Measurements from ENCODE around the gene ARHGAP26. TPM values are rescaled to one million over a fixed set of nuclear protein-coding genes. Genes with fewer than 3 reads are reported as not detected.

The ARHGAP26 gene
- total and polyA plus RNA-seq, 5 donors from 2014 or later, result 2.8 to 40.5 (median 5.4) TPM

DNA sequence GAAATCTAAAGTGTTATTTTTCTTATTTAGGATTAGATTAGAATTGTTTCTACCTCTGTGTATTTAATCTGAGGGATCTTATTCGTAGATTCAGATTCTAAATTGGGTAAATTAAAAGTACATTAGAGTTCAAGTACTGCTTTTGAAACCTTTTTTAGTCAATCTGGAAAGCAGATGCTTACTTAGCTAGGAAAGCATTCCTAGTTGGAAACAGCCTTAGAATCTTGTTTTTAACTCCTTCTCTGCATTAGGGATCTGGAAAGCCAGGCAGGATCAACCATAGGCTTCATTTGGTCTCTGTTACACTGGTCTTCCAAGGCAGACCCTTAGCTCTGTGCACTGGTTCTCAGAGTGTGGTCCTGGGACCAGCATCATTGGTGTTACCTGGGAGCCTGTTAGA is 385.9 kb downstream of the ARHGAP26 start:
- Histone ChIP-seq H3K9me3 (ENCODE audit: control insufficient read depth in 2 of 2, low read length in 2 of 2) (no peaks in the 10 kb centered on the region), H3K36me3 (ENCODE audit: control insufficient read depth, insufficient read depth, low read length) (no peaks in the 10 kb centered on the region), H3K4me3 (ENCODE audit: low read depth, low read length) (no peak overlapping the region), H3K27me3 (ENCODE audit: control insufficient read depth, insufficient read depth, low read length) (no peaks in the 10 kb centered on the region), H3K4me1 (ENCODE audit: control insufficient read depth, insufficient read depth, low read length, poor library complexity, severe bottlenecking) (no peaks in the 10 kb centered on the region), H3K27ac (ENCODE audit: insufficient read depth, low read length, poor library complexity, severe bottlenecking) (no peak overlapping the region)
- Mint-ChIP-seq H3K4me3 (no peak overlapping the region), H3K27ac (peak overlapping the region in 1 of 3 donors; percentile 22), H3K27me3 (peaks cover 4% of the 10 kb centered on the region), H3K36me3 (peaks cover 14% of the 10 kb centered on the region), H3K4me1 (peaks cover 0 to 2% (median 0%) of the 10 kb centered on the region in 4 donors), H3K9me3 (no peaks in the 10 kb centered on the region)
- no peak for DNase-seq
- ATAC-seq (ENCODE audit: low read depth in 2 of 2), result no peak

DNA sequence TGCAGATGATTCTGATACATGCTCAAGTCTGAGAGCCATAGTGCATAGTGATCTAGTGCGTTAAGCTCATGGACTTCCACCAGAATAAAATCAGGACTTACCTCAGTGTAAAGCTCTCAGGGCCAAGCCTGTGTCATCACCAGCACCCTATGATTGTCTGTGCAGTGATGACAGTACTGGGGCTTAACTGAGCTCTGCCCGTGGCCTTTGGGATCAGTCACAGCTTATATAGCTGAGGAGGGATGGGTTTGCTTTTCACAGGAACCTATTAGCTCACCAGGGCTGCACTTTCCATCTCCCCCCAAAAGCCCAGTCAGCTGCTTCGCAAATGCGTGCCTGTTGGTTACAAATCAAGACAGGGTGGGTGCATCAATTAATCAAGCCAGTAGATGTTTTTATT is 386.4 kb downstream of the ARHGAP26 start:
- Mint-ChIP-seq H3K27ac (no peak overlapping the region), H3K9me3 (no peaks in the 10 kb centered on the region)
- no peaks in the 10 kb centered on the region for H3K36me3 ChIP-seq (ENCODE audit: control insufficient read depth, insufficient read depth, low read length)

DNA sequence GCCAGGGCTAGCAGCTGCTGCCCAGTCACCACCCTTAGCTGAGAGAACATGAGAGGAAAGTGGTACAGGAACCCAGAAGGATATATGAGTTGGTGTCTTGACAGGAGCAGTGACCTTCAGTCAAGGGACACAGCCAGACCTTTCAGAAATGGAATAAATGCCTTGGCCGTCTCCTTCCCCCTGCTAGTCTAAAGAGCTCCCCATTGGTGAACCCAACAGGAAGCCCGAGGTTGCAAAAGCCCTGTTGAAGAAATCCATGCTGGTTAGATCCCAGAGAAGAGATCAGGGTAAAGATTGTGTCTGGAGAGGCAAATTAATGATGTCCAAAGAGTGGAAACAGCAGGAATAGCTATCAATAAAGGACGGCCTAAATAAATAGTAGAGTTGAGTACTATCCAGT is 388.9 kb downstream of the ARHGAP26 start:
- Mint-ChIP-seq H3K4me1 (peaks cover 0 to 2% (median 0%) of the 10 kb centered on the region in 4 donors), H3K27me3 (peaks cover 4% of the 10 kb centered on the region), H3K36me3 (peaks cover 8% of the 10 kb centered on the region), H3K27ac (no peak overlapping the region), H3K4me3 (no peak overlapping the region), H3K9me3 (peaks cover 0 to 5% (median 0%) of the 10 kb centered on the region in 7 donors)
- Histone ChIP-seq H3K27me3 (ENCODE audit: control insufficient read depth, insufficient read depth, low read length) (no peaks in the 10 kb centered on the region), H3K9me3 (ENCODE audit: control insufficient read depth in 2 of 2, low read length in 2 of 2) (no peaks in the 10 kb centered on the region), H3K4me1 (ENCODE audit: control insufficient read depth, insufficient read depth, low read length, poor library complexity, severe bottlenecking) (no peaks in the 10 kb centered on the region), H3K27ac (ENCODE audit: insufficient read depth, low read length, poor library complexity, severe bottlenecking) (no peak overlapping the region), H3K4me3 (ENCODE audit: low read depth, low read length) (no peak overlapping the region), H3K36me3 (ENCODE audit: control insufficient read depth, insufficient read depth, low read length) (no peaks in the 10 kb centered on the region)
- no peak for DNase-seq
- no peak for ATAC-seq (ENCODE audit: low read depth in 2 of 2)

More for the DNA sequence above, 386.4 kb downstream of the ARHGAP26 start:
- Histone ChIP-seq H3K27me3 (ENCODE audit: control insufficient read depth, insufficient read depth, low read length) (no peaks in the 10 kb centered on the region), H3K4me3 (ENCODE audit: low read depth, low read length) (no peak overlapping the region), H3K9me3 (ENCODE audit: control insufficient read depth in 2 of 2, low read length in 2 of 2) (no peaks in the 10 kb centered on the region), H3K4me1 (ENCODE audit: control insufficient read depth, insufficient read depth, low read length, poor library complexity, severe bottlenecking) (no peaks in the 10 kb centered on the region), H3K27ac (ENCODE audit: insufficient read depth, low read length, poor library complexity, severe bottlenecking) (no peak overlapping the region)
- no peak overlapping the region for H3K4me3 Mint-ChIP-seq
- peaks cover 14% of the 10 kb centered on the region for H3K36me3 Mint-ChIP-seq
- H3K4me1 Mint-ChIP-seq, result peaks cover 0 to 2% (median 0%) of the 10 kb centered on the region in 4 donors
- ATAC-seq (ENCODE audit: low read depth in 2 of 2) (no peak), DNase-seq (no peak)
- H3K27me3 Mint-ChIP-seq, result peaks cover 4% of the 10 kb centered on the region

DNA sequence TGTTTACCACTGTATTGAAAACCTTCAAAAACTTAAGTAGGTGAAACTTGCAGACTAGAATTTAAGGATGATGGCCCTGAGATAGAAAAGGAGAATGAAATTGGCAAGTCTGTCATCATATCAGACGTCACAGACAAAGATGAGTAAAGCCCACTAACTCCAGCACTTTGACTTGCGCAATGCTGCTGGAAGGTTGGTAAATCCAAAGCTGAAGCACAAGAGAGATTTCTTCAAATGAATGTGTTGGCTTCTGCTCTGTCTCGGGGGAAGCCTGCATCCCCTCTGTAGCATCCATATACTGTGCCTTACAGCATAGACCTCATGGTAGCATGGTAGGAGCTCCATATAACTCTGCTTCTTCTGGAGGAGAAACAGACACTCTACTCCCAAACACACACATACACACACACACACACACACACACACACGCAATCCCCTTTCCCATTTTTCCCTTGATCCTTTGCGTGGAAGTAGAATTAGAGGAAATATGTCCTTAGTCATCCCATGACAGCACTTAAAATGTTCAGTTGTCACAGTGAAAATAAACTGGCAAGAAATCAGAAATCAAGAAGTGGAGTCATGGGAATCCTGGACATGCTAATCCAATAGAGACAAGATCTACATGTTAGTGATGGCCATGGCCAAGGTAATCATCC is 391.8 kb downstream of the ARHGAP26 start:
- H3K4me1 Mint-ChIP-seq, result peaks cover 0 to 2% (median 0%) of the 10 kb centered on the region in 4 donors
- H3K27ac Mint-ChIP-seq, result no peak overlapping the region
- H3K4me1 ChIP-seq (ENCODE audit: control insufficient read depth, insufficient read depth, low read length, poor library complexity, severe bottlenecking), result no peaks in the 10 kb centered on the region
- DNase-seq (no peak), ATAC-seq (ENCODE audit: low read depth in 2 of 2) (no peak)
- peaks cover 4% of the 10 kb centered on the region for H3K27me3 Mint-ChIP-seq
- no peaks in the 10 kb centered on the region for H3K9me3 ChIP-seq (ENCODE audit: control insufficient read depth in 2 of 2, low read length in 2 of 2)
- H3K4me3 Mint-ChIP-seq, result no peak overlapping the region
- H3K4me3 ChIP-seq (ENCODE audit: low read depth, low read length), result no peak overlapping the region
- no peaks in the 10 kb centered on the region for H3K27me3 ChIP-seq (ENCODE audit: control insufficient read depth, insufficient read depth, low read length)
- H3K36me3 Mint-ChIP-seq, result peaks cover 16% of the 10 kb centered on the region
- no peak overlapping the region for H3K27ac ChIP-seq (ENCODE audit: insufficient read depth, low read length, poor library complexity, severe bottlenecking)
- no peaks in the 10 kb centered on the region for H3K36me3 ChIP-seq (ENCODE audit: control insufficient read depth, insufficient read depth, low read length)
- peaks cover 0 to 5% (median 0%) of the 10 kb centered on the region in 7 donors for H3K9me3 Mint-ChIP-seq

DNA sequence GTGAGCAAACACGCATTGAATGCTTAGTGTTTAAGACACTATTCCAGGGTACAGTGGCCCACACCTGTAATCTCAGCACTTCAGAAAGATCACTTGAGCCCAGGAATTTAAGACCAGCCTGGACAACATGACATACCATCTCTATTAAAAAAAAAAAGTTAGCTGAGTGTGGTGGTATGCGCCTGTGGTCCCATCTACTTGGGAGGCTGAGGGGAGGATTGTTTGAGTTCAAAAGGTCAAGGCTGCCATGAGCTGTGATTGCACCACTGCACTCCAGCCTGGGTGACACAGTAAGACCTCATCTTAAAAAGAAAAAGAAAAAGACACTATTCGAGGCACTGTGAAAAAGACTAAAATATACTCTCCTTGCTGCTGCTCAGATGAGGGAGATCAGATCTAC is 392.6 kb downstream of the ARHGAP26 start:
- peaks cover 16% of the 10 kb centered on the region for H3K36me3 Mint-ChIP-seq
- H3K27me3 Mint-ChIP-seq, result peaks cover 4% of the 10 kb centered on the region
- H3K4me1 ChIP-seq (ENCODE audit: control insufficient read depth, insufficient read depth, low read length, poor library complexity, severe bottlenecking), result no peaks in the 10 kb centered on the region
- no peaks in the 10 kb centered on the region for H3K27me3 ChIP-seq (ENCODE audit: control insufficient read depth, insufficient read depth, low read length)
- ATAC-seq (ENCODE audit: low read depth in 2 of 2) (no peak), DNase-seq (no peak)
- H3K4me1 Mint-ChIP-seq, result peaks cover 0 to 2% (median 0%) of the 10 kb centered on the region in 4 donors
- H3K4me3 ChIP-seq (ENCODE audit: low read depth, low read length), result no peak overlapping the region
- no peak overlapping the region for H3K27ac ChIP-seq (ENCODE audit: insufficient read depth, low read length, poor library complexity, severe bottlenecking)
- no peaks in the 10 kb centered on the region for H3K36me3 ChIP-seq (ENCODE audit: control insufficient read depth, insufficient read depth, low read length)
- no peak overlapping the region for H3K27ac Mint-ChIP-seq
- H3K9me3 ChIP-seq (ENCODE audit: control insufficient read depth in 2 of 2, low read length in 2 of 2), result no peaks in the 10 kb centered on the region
- peaks cover 0 to 5% (median 0%) of the 10 kb centered on the region in 7 donors for H3K9me3 Mint-ChIP-seq
- no peak overlapping the region for H3K4me3 Mint-ChIP-seq

DNA sequence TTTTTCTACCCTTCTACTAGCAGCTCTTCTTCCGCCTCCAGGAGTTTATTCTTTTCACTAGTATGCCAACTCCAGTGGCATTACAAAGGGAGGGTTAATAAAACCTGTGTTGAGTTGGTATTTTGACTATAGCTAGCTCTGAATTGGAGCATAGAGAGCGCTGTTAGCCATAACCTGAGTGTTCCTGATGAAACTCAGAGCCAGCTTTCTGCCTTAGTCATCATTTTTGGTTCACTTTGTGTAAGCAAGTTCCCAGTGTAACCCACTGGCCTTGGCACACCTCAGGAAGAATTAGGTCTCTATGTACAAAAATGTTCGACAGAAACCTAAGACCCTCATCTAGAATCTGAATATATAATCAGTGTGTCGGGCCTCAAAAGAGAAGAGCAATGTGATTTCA is 394.4 kb downstream of the ARHGAP26 start:
- H3K27me3 ChIP-seq (ENCODE audit: control insufficient read depth, insufficient read depth, low read length), result no peaks in the 10 kb centered on the region
- no peak overlapping the region for H3K4me3 Mint-ChIP-seq
- H3K36me3 ChIP-seq (ENCODE audit: control insufficient read depth, insufficient read depth, low read length), result no peaks in the 10 kb centered on the region
- H3K36me3 Mint-ChIP-seq, result peaks cover 16% of the 10 kb centered on the region
- no peak overlapping the region for H3K4me3 ChIP-seq (ENCODE audit: low read depth, low read length)
- H3K9me3 Mint-ChIP-seq, result peaks cover 0 to 5% (median 0%) of the 10 kb centered on the region in 7 donors
- no peaks in the 10 kb centered on the region for H3K9me3 ChIP-seq (ENCODE audit: control insufficient read depth in 2 of 2, low read length in 2 of 2)
- no peak for DNase-seq
- no peak overlapping the region for H3K27ac Mint-ChIP-seq
- peaks cover 4% of the 10 kb centered on the region for H3K27me3 Mint-ChIP-seq
- H3K4me1 ChIP-seq (ENCODE audit: control insufficient read depth, insufficient read depth, low read length, poor library complexity, severe bottlenecking), result no peaks in the 10 kb centered on the region
- no peak overlapping the region for H3K27ac ChIP-seq (ENCODE audit: insufficient read depth, low read length, poor library complexity, severe bottlenecking)
- H3K4me1 Mint-ChIP-seq, result no peaks in the 10 kb centered on the region
- no peak for ATAC-seq (ENCODE audit: low read depth in 2 of 2)

DNA sequence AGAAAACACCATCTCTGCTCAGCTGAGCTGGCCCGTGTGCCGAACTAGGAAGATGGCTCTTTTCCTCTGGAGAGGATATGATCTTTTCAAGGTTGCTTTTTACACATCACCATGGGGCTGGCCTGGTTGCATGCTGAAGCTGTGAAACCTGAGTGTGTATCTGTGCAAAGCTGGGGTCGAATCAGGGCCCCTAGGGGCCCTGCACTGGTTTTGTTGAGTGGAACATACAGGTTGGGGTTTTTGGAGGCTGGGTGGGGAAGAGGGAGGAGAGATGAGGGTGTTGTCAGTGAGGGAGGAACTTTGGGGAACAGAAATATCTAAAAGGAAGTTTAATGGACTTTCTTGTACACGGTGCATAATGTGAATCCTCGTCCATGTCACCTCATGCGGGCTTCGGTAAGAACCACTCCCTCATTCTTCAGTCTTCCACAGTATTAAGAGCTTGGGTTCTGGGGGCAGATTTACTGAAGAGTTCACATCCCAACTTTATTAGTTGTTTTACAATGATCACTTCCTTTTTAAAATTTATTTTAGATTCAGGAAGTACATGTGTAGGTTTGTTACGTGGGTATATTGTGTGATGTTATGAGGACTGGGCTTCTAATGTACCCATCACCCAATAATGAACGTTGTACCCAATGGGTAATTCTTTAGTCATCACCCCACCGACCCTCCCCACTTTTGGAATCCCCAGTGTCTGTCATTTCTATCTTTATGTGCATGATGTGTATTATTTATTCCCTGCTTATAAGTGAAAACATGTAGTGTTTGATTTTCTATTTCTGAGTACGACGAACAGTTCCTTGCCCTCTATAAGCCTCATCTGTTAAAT is 395.1 kb downstream of the ARHGAP26 start:
- Histone ChIP-seq H3K27me3 (ENCODE audit: control insufficient read depth, insufficient read depth, low read length) (no peaks in the 10 kb centered on the region), H3K36me3 (ENCODE audit: control insufficient read depth, insufficient read depth, low read length) (no peaks in the 10 kb centered on the region), H3K4me1 (ENCODE audit: control insufficient read depth, insufficient read depth, low read length, poor library complexity, severe bottlenecking) (no peaks in the 10 kb centered on the region), H3K4me3 (ENCODE audit: low read depth, low read length) (no peak overlapping the region), H3K9me3 (ENCODE audit: control insufficient read depth in 2 of 2, low read length in 2 of 2) (no peaks in the 10 kb centered on the region), H3K27ac (ENCODE audit: insufficient read depth, low read length, poor library complexity, severe bottlenecking) (no peak overlapping the region)
- H3K27ac Mint-ChIP-seq, result no peak overlapping the region
- H3K9me3 Mint-ChIP-seq, result peaks cover 0 to 5% (median 0%) of the 10 kb centered on the region in 7 donors
- no peak overlapping the region for H3K4me3 Mint-ChIP-seq
- H3K27me3 Mint-ChIP-seq, result peaks cover 4% of the 10 kb centered on the region
- DNase-seq, result no peak
- peaks cover 16% of the 10 kb centered on the region for H3K36me3 Mint-ChIP-seq
- ATAC-seq (ENCODE audit: low read depth in 2 of 2), result no peak
- H3K4me1 Mint-ChIP-seq, result no peaks in the 10 kb centered on the region
